ENCODE measurements around the gene ADAM12. TPM values are rescaled to one million over a fixed set of nuclear protein-coding genes. Genes with fewer than 3 reads are reported as not detected.
A peak's percentile ranks its signal among the peaks of the same experiment; 100 is the strongest.

ADAM12 gene
- total RNA-seq, 2 donors from 2014 or later: under 0.01 to 0.52 TPM

GRCh38 chr10:126014309-126014708, 374.0 kb downstream of the ADAM12 start:
- no peaks in the 10 kb centered on the region for H3K27me3 ChIP-seq
- ATAC-seq: no peak
- WGBS, 2 donors: 54 to 74% methylated on average over 7 of the region's 7 CpGs
- no peak for TF ChIP-seq POLR2A (IDR thresholded peaks at IDR 0.05)
- TF ChIP-seq CTCF (IDR thresholded peaks at IDR 0.05): no peak
- intact Hi-C loops (cut with DNase I): no loop called here
- H3K4me3 ChIP-seq: no peak overlapping the region
- H3K27ac ChIP-seq: no peak overlapping the region
- no peaks in the 10 kb centered on the region for H3K36me3 ChIP-seq (replicated peaks in 1 of 2; ENCODE audit: insufficient read depth in 1 of 2, low read depth in 2 of 2)
- peaks cover 5% of the 10 kb centered on the region for H3K4me1 ChIP-seq
- no peaks in the 10 kb centered on the region for H3K9me3 ChIP-seq
- DNase-seq: no peak

- no peak overlapping the region for H3K27ac ChIP-seq
- DNase-seq: peak in 2 of 4 donors; percentile 20 to 24
- no peaks in the 10 kb centered on the region for H3K36me3 ChIP-seq (replicated peaks in 1 of 2; ENCODE audit: insufficient read depth in 1 of 2, low read depth in 2 of 2)
- 67% methylated on average over 10 of the region's 10 CpGs for WGBS, 2 donors
- peak; percentile 21 for ATAC-seq
- no peaks in the 10 kb centered on the region for H3K27me3 ChIP-seq
- TF ChIP-seq CTCF (IDR thresholded peaks at IDR 0.05) (peak in 2 of 7 experiments; percentile 9 to 20), POLR2A (IDR thresholded peaks at IDR 0.05) (no peak)
- no peak overlapping the region for H3K4me3 ChIP-seq
- intact Hi-C loops (cut with DNase I): no loop called here
- H3K4me1 ChIP-seq: peaks cover 5% of the 10 kb centered on the region
- no peaks in the 10 kb centered on the region for H3K9me3 ChIP-seq
These were observed 374.6 kb downstream of the ADAM12 start for GRCh38 chr10:126013489-126014281.

- Histone ChIP-seq H3K9me3 (no peaks in the 10 kb centered on the region), H3K4me1 (peaks cover 5% of the 10 kb centered on the region), H3K27ac (no peak overlapping the region), H3K36me3 (replicated peaks in 1 of 2; ENCODE audit: insufficient read depth in 1 of 2, low read depth in 2 of 2) (no peaks in the 10 kb centered on the region), H3K27me3 (no peaks in the 10 kb centered on the region), H3K4me3 (no peak overlapping the region)
- WGBS, 2 donors: 88 to 92% methylated on average over 2 of the region's 2 CpGs
- intact Hi-C loops (cut with DNase I): no loop called here
- ATAC-seq (no peak), DNase-seq (no peak)
- TF ChIP-seq POLR2A (IDR thresholded peaks at IDR 0.05) (no peak), CTCF (IDR thresholded peaks at IDR 0.05) (no peak)
These were observed 375.8 kb downstream of the ADAM12 start for GRCh38 chr10:126012485-126012884.

GRCh38 chr10:126011995-126012394, 376.3 kb downstream of the ADAM12 start:
- TF ChIP-seq CTCF (IDR thresholded peaks at IDR 0.05) (no peak), POLR2A (IDR thresholded peaks at IDR 0.05) (no peak)
- Histone ChIP-seq H3K36me3 (replicated peaks in 1 of 2; ENCODE audit: insufficient read depth in 1 of 2, low read depth in 2 of 2) (no peaks in the 10 kb centered on the region), H3K27me3 (no peaks in the 10 kb centered on the region), H3K4me3 (no peak overlapping the region), H3K9me3 (no peaks in the 10 kb centered on the region), H3K4me1 (peaks cover 5% of the 10 kb centered on the region), H3K27ac (no peak overlapping the region)
- 87 to 93% methylated on average over 5 of the region's 5 CpGs for WGBS, 2 donors
- intact Hi-C loops (cut with DNase I): no loop called here
- DNase-seq: no peak
- no peak for ATAC-seq

- Histone ChIP-seq H3K36me3 (replicated peaks in 1 of 2; ENCODE audit: insufficient read depth in 1 of 2, low read depth in 2 of 2) (no peaks in the 10 kb centered on the region), H3K4me3 (no peak overlapping the region), H3K9me3 (no peaks in the 10 kb centered on the region), H3K4me1 (no peaks in the 10 kb centered on the region), H3K27ac (no peak overlapping the region), H3K27me3 (no peaks in the 10 kb centered on the region)
- ATAC-seq (no peak), DNase-seq (no peak)
- no peak for TF ChIP-seq CTCF (IDR thresholded peaks at IDR 0.05)
- no peak for TF ChIP-seq POLR2A (IDR thresholded peaks at IDR 0.05)
- intact Hi-C loops (cut with DNase I): no loop called here
- 93 to 97% methylated on average over 7 of the region's 7 CpGs for WGBS, 2 donors
These were observed 378.6 kb downstream of the ADAM12 start for GRCh38 chr10:126009650-126010049.
